Hematopoietic multipotent progenitor cell treated with erythropoietin and hydrocortisone succinate and interleukin-3 and kit ligand, for 15 days (in vitro differentiated cells): ENCODE measurements around the gene C11orf68.
"Not testable (repeated sequence)": the region's sequence is repeated elsewhere in the genome, so short reads cannot be mapped to it uniquely, and the experiment has no call there.

Source experiments
- DNase-seq: peaks from one replicate; pipeline ENCODE4 v3.0.0-alpha.2; 2015; ENCODE audit warnings: low spot score

Gene C11orf68

GRCh38 chr11:65912845-65913244, 6.0 kb downstream of the C11orf68 start:
- DNase-seq = no peak

DNA sequence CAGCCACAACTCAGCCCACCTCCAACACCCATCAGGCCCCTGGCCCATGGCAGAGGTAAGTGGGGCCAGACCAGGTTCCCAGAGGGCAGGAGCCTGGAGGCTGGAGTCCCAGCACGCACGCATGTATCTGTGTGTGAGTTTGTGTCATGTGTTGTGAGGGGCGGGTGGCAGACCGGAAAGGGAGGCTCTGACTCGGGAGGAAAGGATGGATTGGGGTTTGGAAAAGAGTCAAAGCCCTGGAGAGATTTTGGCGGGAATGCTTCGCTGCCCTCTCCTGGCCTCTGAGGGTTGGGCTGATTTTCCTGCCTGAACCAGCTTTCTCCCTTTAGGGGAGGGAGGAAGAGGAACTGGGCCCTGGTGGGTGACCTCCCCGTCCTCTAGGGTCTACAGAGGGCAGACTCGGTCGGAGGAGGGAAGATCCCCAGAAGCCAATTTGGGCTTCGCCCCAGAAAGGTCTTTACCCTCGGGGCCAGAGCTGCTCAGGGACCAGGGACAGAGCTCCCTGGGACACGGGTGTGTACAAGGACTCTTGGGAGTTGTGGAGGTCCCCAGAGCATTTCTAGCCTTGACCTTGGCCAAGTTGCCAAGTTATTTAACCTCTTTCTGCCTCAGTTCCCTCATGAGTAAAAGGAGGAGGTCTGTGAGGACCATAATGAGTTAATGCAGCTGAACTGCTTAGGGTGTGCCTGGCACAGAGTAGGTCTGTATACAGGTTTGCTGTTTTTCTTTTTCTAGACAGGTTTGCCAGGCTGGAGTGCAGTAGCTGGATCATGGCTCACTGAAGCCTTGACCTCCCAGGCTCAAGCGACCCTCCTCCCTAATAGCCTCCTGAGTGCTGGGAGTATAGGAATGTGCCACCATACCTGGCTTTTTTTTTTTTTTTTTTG, 6.9 kb downstream of the C11orf68 start:
- DNase-seq = no peak

DNA sequence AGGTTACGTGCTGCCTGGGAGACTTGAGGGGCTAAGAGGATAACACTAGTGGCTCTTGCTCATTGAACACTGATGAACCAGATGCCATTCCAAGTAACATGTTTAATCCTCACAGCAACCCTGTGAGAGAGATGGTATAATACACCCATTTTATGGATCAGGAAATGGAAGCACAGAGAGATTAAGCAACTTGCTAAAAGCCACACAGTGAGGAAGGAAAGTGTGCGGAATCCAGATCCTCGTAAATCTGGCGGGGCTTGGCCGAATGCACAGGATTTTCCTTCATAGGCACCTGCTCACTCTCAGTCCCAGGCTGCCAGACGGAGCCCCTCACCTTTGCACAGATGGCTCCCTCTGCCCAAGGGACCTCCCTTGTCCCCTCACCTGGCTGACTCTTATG, 11.0 kb downstream of the C11orf68 start:
- no peak for DNase-seq

DNA sequence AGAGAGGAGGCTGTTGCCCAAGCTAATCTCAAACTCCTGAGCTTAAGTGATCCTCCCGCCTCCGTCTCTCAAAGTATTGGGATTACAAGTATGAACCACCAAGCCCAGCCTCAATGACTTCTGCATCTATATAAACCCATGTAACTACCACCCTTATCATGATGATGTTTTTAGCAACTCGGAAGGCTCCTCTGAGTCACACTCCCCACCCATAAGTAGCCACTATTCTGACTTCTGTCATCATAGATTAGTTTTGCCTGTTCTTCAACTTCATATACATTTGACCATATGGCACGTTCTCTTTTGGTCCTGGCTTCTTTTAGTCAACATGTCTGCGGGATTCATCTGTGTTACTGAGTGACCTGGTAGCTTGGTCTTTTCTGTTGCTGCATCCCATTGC, 12.3 kb downstream of the C11orf68 start:
- peak; percentile 85 for DNase-seq

GRCh38 chr11:65903715-65904114, 15.1 kb downstream of the C11orf68 start:
- no peak for DNase-seq

GRCh38 chr11:65903068-65903481, 15.8 kb downstream of the C11orf68 start:
- DNase-seq = no peak

GRCh38 chr11:65900899-65901180, 18.0 kb downstream of the C11orf68 start:
- DNase-seq = no peak

- DNase-seq = peak; percentile 91
These were observed 18.6 kb downstream of the C11orf68 start, which contains the start of gene FOSL1 for GRCh38 chr11:65900125-65900898. Gene FOSL1, minus strand, starts transcription at chr11:65900388. Its CDS starts 49 bp downstream, at chr11:65900339.

DNA sequence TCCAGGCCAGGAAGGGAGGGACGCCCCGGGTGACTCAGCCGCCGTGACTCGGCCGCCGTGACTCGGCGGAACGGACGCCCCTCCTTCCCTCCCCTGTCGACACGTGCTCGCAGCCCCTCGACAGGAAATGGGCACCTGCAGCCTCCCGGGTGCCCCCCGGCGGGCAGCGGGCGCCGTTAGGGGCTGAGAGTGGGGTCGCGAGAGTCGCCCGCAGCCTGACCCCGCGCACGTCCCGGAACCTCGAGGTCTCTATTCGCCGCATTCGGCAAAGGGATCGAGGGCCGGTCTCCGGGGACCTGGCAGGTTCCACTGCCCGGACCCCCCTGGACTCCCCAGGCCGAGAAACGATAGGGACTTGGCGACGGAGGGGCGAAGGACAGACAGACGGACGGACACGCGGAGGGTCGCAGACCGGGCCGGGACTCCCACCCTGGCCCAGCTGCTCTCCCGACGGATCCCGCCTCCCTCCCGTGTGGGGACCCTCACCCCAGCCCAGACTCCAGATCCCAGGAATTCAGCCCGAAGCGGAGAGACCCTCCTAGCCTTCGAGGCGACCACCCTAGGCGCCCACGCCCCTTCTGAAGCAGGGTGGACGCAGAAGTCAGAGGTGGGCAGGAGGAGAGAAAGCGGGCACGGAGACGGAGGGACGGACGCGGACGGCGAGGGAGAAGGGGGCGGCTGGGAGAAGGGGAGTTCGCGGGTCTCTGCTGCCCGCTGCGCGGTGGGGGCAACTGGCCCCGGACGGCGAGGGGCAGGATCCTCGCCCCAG, 19.3 kb downstream of the C11orf68 start:
- peak; percentile 85 for DNase-seq

GRCh38 chr11:65898656-65899355, 20.1 kb downstream of the C11orf68 start:
- DNase-seq = no peak

- DNase-seq = no peak
These were observed 21.8 kb downstream of the C11orf68 start for GRCh38 chr11:65897020-65897471.

DNA sequence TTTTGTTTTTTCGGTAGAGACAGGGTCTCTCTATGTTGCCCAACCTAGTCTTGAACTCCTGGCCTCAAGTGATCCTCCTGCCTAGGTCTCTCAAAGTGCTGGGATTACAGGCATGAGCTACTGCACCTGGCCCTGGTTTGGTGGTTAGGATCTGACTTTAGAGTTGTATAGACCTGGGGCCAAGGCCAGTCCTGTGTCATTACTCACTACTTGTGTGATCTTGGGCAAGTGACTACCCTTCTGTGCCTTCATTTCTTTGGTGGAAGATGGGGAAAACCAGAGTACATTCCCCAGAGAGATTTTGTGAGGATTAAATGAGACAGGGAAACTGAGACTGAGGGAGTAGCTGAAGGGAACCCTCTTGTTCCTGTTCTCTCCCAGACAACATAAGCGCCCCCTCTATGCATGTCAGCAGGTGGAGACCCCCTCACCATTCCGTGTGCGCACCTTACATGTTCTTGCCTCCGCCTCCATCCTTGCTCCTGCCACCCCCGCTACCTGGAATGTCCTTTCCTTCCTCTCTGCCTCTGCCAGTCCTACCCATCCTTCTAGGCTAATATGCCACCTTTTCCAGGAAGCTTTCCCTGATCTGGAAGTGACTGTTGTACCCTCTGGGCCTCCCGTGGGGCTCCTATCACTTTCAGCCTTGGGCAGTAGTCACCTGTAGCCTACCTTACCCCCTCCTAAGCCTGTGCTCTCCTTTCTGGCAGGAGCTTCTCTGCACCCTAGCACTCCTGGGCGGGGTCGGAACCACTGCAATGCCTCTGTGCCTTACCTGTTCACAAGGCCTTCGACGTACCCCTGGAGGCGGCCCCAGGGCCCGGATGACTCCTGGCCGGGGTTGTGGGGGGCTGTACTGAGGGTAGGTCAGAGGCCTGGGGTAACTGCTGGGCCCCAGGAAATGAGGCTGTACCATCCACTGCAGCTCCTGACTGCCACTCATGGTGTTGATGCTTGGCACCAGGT, 22.5 kb downstream of the C11orf68 start:
- no peak for DNase-seq

DNA sequence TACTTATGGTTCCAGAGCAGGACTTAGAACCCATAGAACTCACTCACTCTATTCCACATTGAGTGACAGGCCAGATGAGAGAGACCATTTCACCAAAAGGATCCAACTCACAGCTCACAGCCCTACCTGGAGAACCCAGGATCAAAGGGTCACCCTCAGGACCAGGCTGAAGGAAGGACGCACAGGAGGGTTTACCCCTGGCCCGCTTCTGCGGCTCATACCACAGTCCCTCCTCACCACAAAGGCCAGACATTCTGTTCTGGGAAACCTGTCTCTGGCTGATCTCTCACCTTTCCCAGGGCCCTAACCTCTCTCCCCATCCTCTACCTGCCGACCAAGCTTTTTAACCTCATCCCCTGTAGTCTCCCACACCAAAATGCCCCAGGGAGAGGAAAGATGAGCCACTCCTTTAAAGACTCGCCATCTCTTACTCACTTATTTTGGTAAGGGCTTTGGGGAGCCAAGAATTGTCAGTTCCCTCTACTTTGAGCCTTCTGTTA, 23.3 kb downstream of the C11orf68 start:
- DNase-seq = no peak

GRCh38 chr11:65894034-65894591, 24.7 kb downstream of the C11orf68 start:
- DNase-seq = no peak

DNA sequence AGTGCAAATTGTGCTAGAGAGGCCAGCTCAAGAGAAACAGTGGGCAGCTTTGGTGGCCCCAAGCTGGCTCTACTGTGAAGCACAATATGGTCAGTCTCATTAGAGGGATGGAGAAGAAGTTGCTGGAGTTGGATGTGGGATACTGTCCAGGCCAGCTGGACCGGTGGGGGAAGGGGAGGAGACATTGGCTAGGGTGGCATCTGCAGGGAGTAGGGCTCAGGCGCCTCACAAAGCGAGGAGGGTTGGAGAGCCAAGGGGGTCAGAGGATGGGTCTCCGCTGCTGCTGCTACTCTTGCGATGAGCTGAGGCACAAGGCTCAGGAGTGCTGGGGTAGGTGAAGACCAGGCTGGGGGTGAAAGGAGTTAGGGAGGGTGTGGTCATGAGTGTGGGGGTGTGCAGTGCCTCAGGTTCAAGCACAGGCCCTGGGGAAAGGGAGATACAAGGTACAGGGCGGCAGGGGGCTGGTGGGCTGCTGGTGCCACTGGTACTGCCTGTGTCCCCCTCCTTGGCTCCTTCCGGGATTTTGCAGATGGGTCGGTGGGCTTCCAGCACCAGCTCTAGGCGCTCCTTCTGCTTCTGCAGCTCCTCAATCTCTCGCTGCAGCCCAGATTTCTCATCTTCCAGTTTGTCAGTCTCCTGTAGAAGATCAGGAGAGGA, 26.1 kb downstream of the C11orf68 start:
- no peak for DNase-seq

GRCh38 chr11:65892137-65892540, 26.7 kb downstream of the C11orf68 start:
- DNase-seq = not testable (repeated sequence)

DNA sequence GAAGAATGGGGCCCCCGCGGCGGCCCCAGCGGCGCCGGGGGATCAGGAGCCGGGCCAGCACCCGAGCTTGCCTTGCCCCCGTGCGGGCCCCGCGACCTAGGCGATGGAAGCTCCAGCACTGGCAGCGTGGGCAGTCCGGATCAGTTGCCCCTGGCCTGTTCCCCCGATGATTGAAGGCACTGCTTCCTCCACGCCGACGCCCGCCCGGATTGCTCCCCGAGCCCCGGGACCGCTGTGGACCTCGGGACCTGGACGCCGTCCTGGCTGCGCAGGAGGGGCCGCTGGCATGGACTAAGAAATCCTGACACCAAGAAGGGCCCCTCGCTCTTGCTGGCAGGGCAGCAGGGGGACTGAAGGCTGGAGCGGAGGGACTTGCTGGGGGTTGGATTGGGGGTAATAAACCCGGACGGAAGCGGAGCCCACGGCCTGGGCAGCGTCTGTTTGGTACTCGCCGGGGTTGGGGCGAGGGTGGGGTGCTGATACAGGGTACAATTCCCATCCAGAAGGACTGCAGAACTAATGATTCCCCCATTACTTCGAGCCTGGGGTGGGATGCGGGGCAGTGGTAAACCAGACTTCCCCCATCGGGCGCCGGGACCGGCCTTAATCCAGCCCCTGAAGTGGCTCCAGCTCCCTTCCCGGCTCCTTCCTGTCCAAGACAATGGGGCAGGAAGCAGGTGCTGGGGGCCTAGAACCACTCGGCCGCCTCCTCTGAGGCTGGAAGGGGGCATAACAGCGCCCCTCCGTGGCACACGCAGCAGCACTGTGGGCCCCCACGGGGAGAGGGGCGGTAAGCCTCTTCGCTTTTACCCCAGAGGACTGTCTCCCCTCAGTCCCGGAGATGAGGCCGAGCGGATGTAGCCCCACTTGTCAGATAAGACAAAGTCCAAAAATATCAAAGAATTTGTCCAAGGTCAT, 27.4 kb downstream of the C11orf68 start:
- no peak for DNase-seq
